K562 (cell line): ENCODE data around the gene AS3MT. TPM values are rescaled to one million over a fixed set of nuclear protein-coding genes. Genes with fewer than 3 reads are reported as not detected.

Experiments used
- ATAC-seq: fragments of 200-7000 bp; cut with Tn5 transposase; 3 replicates; pipeline ENCODE4 v1.9.1; 2020; ENCODE audit warnings: moderate library complexity
- BruUV-seq: library from RNA; stranded (reverse); fragments of 400-500 nt; replicated peaks from 2 replicates; lab custom pipeline; 2021; lab: Mats Ljungman, UMichigan
- CTCF ChIA-PET: fragments of 300-600 bp; formaldehyde crosslinking; extraction: SDS; loops from one replicate; lab custom pipeline; 2021; ENCODE audit warnings: low intra/inter-chr PET ratio; lab: Yijun Ruan, JAX
- POLR2A ChIA-PET: fragments of 300-600, 350-650 bp; sonication (Branson Sonifier 250); formaldehyde crosslinking; extraction: SDS; loops from one replicate; lab custom pipeline; 2021; ENCODE audit warnings: antibody characterized with exemption, inconsistent platforms; lab: Yijun Ruan, JAX
- DNase-seq, 4 experiments: peaks; one replicate each; pipeline versions ENCODE4 v3.0.0 to v3.0.0-alpha.2; 2011 to 2018; ENCODE audit warnings: low spot score in 3 of 4, mixed read lengths in 3 of 4; ENCODE audit errors: extremely low read depth in 1 of 4
- FAIRE-seq: peaks from 2 replicates; lab custom pipeline; 2011; peaks lifted over from hg19 to GRCh38; lab: Jason Lieb, UNC
- H2AFZ ChIP-seq: 2 replicates; pipeline ENCODE4 v1.6.0; 2011; ENCODE audit warnings: low read depth, low read length, control low read depth, inconsistent platforms
- H3K27ac ChIP-seq: fragments of 200-600 bp; 3 replicates; pipeline ENCODE4 v1.8.0; 2011; ENCODE audit warnings: low read depth, mild to moderate bottlenecking, control low read depth, inconsistent platforms, low read length, moderate library complexity, mixed read lengths; ENCODE audit errors: extremely low read depth
- H3K27me3 ChIP-seq, 2 experiments: fragments of 300-600 bp in 1 of 2; 2 replicates in 1 of 2; 3 replicates in 1 of 2; pipeline versions ENCODE4 v1.6.0 to v1.8.0; 2011; ENCODE audit warnings: inconsistent platforms in 2 of 2, low read length in 2 of 2, mild to moderate bottlenecking in 1 of 2, mixed read lengths in 1 of 2, moderate library complexity in 1 of 2; ENCODE audit not compliant: control insufficient read depth in 2 of 2, insufficient read depth in 2 of 2
- H3K36me3 ChIP-seq: fragments of 300-600 bp; 3 replicates; pipeline ENCODE4 v1.8.0; 2011; ENCODE audit warnings: mild to moderate bottlenecking, low read length, inconsistent platforms; ENCODE audit not compliant: control insufficient read depth, insufficient read depth
- H3K4me1 ChIP-seq, 2 experiments: fragments of 200-600 bp in 1 of 2; replicated peaks in 1 of 2; 2 replicates in 1 of 2; 3 replicates in 1 of 2; pipeline versions ENCODE4 v1.5.1 to v1.8.0; 2011; ENCODE audit warnings: inconsistent platforms in 2 of 2, low read length in 2 of 2, mild to moderate bottlenecking in 1 of 2, mixed read lengths in 1 of 2, moderate library complexity in 1 of 2; ENCODE audit not compliant: control insufficient read depth in 2 of 2, insufficient read depth in 2 of 2
- H3K4me2 ChIP-seq: 2 replicates; pipeline ENCODE4 v1.6.1; 2011; ENCODE audit warnings: low read length, control low read depth, inconsistent platforms, mixed read lengths; ENCODE audit not compliant: insufficient read depth
- H3K4me3 ChIP-seq: fragments of 200-600 bp; sonication (generic), shearing (Covaris generic); 2 replicates; pipeline ENCODE4 v1.5.1; 2016; ENCODE audit warnings: control low read depth, inconsistent platforms
- H3K79me2 ChIP-seq: fragments of 200-600 bp; 3 replicates; pipeline ENCODE4 v1.8.0; 2011; ENCODE audit warnings: low read length, inconsistent platforms; ENCODE audit not compliant: control insufficient read depth, insufficient read depth
- H3K9ac ChIP-seq, 2 experiments: 2 replicates each; pipeline versions ENCODE4 v1.6.0 to v1.6.1; 2011; ENCODE audit warnings: low read depth in 2 of 2, low read length in 2 of 2, control low read depth in 1 of 2, inconsistent platforms in 1 of 2, mild to moderate bottlenecking in 1 of 2, mixed read lengths in 1 of 2; ENCODE audit not compliant: insufficient read depth in 1 of 2
- H3K9me1 ChIP-seq: one replicate; pipeline ENCODE4 v1.6.0; 2011; ENCODE audit warnings: inconsistent platforms, mild to moderate bottlenecking, low read length, moderate library complexity; ENCODE audit not compliant: control insufficient read depth, insufficient read depth
- H3K9me3 ChIP-seq: replicated peaks from 2 replicates; pipeline ENCODE4 v1.5.1; 2011; ENCODE audit warnings: low read depth, low read length, inconsistent platforms; ENCODE audit not compliant: control insufficient read depth, insufficient read depth
- H4K20me1 ChIP-seq: replicated peaks from 2 replicates; pipeline ENCODE4 v1.6.1; 2011; ENCODE audit warnings: low read length, inconsistent platforms, mixed read lengths; ENCODE audit not compliant: control insufficient read depth, insufficient read depth
- SAFB2 ChIP-seq: fragments of 200-400 bp; formaldehyde crosslinking; IDR thresholded peaks from 2 replicates; pipeline ENCODE4 v1.6.1; 2018; ENCODE audit warnings: borderline replicate concordance, low read length, low read depth, moderate library complexity; ENCODE audit not compliant: severe bottlenecking
- ZNF124 ChIP-seq: sonication (generic); formaldehyde crosslinking; IDR thresholded peaks from 2 replicates; pipeline ENCODE4 v1.8.1; 2022; ENCODE audit warnings: missing genetic modification reagents
- WGBS: fragments of 100-300 bp; shearing (Covaris generic); methylation state at CpG from one replicate; pipeline ENCODE4 v1.1.6; 2016; ENCODE audit warnings: low coverage, mixed read lengths; ENCODE audit not compliant: insufficient coverage; ENCODE audit errors: missing lambda C conversion rate; 5-methylcytosine and 5-hydroxymethylcytosine counted together
- in situ Hi-C: fragments of 300-500 bp; cut with MboI; formaldehyde crosslinking; loops from 4 replicates; pipeline ENCODE4 v1.15.0; 2018; ENCODE audit warnings: inconsistent platforms, mixed read lengths
- intact Hi-C: fragments of 100-400 bp; cut with micrococcal nuclease; formaldehyde crosslinking; loops from 2 replicates; pipeline ENCODE4 v1.14.2; 2022
- polyA plus RNA-seq, 8 experiments: library from polyadenylated mRNA; depleted of rRNA in 4 of 8; stranded (reverse) in 5 of 8; unstranded in 3 of 8; fragments of >200 nt; fragmentation: Nextera tagmentation in 2 of 8; fragmentation: Illumina TruSeq in 1 of 8; extraction: Ambion mirVana in 2 of 8; extraction: Trizol in 1 of 8; gene quantifications; 2 replicates each; pipeline versions ENCODE4 v1.2.1 to v1.2.3, GENCODE V29; 2011 to 2014; ENCODE audit warnings: inconsistent platforms in 1 of 8, missing spikeins in 1 of 8
- total RNA-seq, 7 experiments: library from RNA; depleted of rRNA in 6 of 7; stranded (reverse); fragments of >200 nt in 6 of 7; fragmentation: Illumina TruSeq in 2 of 7; extraction: Trizol in 2 of 7; gene quantifications; 2 replicates each; pipeline versions ENCODE4 v1.2.1 to v1.2.3, GENCODE V29; 2011 to 2021; ENCODE audit warnings: low replicate concordance in 1 of 7
- TF ChIP-seq, protein P1 (sequence below): sonication (generic); IDR thresholded peaks from 2 replicates; pipeline ENCODE4 v1.6.1; 2016

Gene AS3MT
- total and polyA plus RNA-seq, 9 of the 15 experiments (the other 6 are each of a cell fraction or from before 2014, with no cell fraction given): 0.04 to 0.33 (median 0.19) TPM; not detected in 2

DNA sequence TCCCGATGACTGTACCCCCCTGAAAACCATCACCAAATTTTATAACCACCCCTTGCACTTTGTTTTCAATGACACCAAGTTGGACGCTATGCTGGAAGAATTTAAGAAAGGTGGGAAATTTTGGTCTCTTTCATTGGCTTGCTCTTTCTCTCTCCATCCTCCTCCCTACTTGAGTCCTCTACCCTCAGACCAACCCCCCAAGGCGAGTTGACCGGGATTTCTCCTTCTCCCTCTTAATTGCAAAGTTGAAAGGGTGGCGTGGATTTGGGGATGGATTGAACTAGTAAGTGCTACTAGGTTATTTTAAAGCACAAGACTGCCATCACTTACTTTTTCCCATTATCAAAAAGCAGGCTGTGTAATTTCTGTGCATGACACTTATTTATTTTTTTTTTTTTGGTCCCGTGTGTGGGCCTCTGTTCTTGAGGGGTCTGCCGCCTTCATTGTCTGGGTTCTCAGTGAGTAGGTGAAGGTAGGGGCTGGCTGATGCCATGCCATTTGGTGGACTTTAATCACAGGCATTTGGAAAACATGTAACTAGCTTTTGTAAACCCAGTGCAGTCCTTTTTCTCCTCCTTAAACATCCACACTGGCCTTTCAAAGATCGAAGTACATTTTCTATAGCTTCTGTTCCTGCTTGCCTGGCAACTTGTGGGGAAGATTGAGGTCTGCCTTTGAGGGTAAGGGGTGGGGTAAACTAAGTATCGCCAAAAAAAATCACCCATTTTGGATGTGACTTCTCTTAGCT lies 50.9 kb downstream of the AS3MT start:
- CTCF ChIA-PET: no interaction called here
- peak overlapping the region; percentile 19; the same call in 1 of the 3 replicates for H3K27ac ChIP-seq
- peak overlapping the region; percentile 87 for H3K4me2 ChIP-seq
- H4K20me1 ChIP-seq: no peaks in the 10 kb centered on the region
- peak overlapping the region; percentile 38 to 98; a peak in 3 of 4 replicates for H3K9ac ChIP-seq
- 11% methylated on average over 7 of the region's 9 CpGs for WGBS
- TSS peak; percentile 33 for BruUV-seq
- no peaks in the 10 kb centered on the region for H3K9me3 ChIP-seq
- no peaks in the 10 kb centered on the region for H3K9me1 ChIP-seq
- DNase-seq: peak in 1 of 4 experiments; percentile 17
- no peak for ATAC-seq
- peaks cover 3 to 26% of the 10 kb centered on the region in 2 experiments; a peak in 4 of 5 replicates for H3K4me1 ChIP-seq
- POLR2A ChIA-PET: interaction anchor here (0.6 kb wide), 1 partner anchor 337 kb away, joined by 3 read pairs; no protein-coding TSS in a partner anchor
- H2AFZ ChIP-seq: peak overlapping the region; percentile 97
- intact Hi-C loops: loop anchor here (5.0 to 10.0 kb wide), 4 partner anchors 42 to 565 kb away; no protein-coding TSS in a partner anchor
- in situ Hi-C loops: loop anchor here (5.0 kb wide), 3 partner anchors 83 to 322 kb away; partner anchors contain the start of gene CYP17A1
- FAIRE-seq: peak; percentile 35
- H3K36me3 ChIP-seq: no peaks in the 10 kb centered on the region
- TF ChIP-seq SAFB2 (no peak), ZNF124 (CRISPR knock-in tag) (no peak)
- TF ChIP-seq, protein P1, sequence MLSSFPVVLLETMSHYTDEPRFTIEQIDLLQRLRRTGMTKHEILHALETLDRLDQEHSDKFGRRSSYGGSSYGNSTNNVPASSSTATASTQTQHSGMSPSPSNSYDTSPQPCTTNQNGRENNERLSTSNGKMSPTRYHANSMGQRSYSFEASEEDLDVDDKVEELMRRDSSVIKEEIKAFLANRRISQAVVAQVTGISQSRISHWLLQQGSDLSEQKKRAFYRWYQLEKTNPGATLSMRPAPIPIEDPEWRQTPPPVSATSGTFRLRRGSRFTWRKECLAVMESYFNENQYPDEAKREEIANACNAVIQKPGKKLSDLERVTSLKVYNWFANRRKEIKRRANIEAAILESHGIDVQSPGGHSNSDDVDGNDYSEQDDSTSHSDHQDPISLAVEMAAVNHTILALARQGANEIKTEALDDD: peak; percentile 24; the same call in 1 of the 2 replicates
- TF ChIP-seq, all 486 proteins: peak for 1
- Histone ChIP-seq H3K4me3 (peak overlapping the region; percentile 87), H3K27me3 (no peaks in the 10 kb centered on the region), H3K79me2 (peaks cover 32% of the 10 kb centered on the region)
